Effector memory CD8-positive, alpha-beta T cell (primary cell): ENCODE data around the gene FECH.
"Not testable (repeated sequence)": the region's sequence is repeated elsewhere in the genome, so short reads cannot be mapped to it uniquely, and the experiment has no call there.

ENCODE experiments used
- ATAC-seq: fragments of 150-1000 bp; cut with Tn5 transposase; replicated peaks from 2 replicates; pipeline ENCODE4 v1.10.0; 2021; ENCODE audit warnings: mild to moderate bottlenecking, moderate library complexity
- DNase-seq, 3 experiments: peaks; one replicate each; pipeline ENCODE4 v3.0.0; 2021
- H3K27ac Mint-ChIP-seq, 2 donors: one replicate each; pipeline ENCODE4 v1.8.0; 2022; ENCODE audit warnings: mild to moderate bottlenecking in 2 of 2, mixed read lengths in 2 of 2, moderate library complexity in 2 of 2
- H3K27me3 Mint-ChIP-seq, 2 donors: one replicate each; pipeline ENCODE4 v1.8.0; 2022; ENCODE audit warnings: mixed read lengths in 2 of 2
- H3K36me3 Mint-ChIP-seq: one replicate; pipeline ENCODE4 v1.8.0; 2022; ENCODE audit warnings: mild to moderate bottlenecking, moderate library complexity, mixed read lengths; ENCODE audit not compliant: insufficient read depth
- H3K4me1 Mint-ChIP-seq, 2 donors: one replicate each; pipeline ENCODE4 v1.8.0; 2022; ENCODE audit warnings: low read depth in 2 of 2, mixed read lengths in 2 of 2
- H3K4me3 Mint-ChIP-seq, 2 donors: one replicate each; pipeline ENCODE4 v1.8.0; 2022; ENCODE audit warnings: mild to moderate bottlenecking in 2 of 2, mixed read lengths in 2 of 2, moderate library complexity in 2 of 2
- H3K9me3 Mint-ChIP-seq, 2 donors: one replicate each; pipeline ENCODE4 v1.8.0; 2022; ENCODE audit warnings: mixed read lengths in 2 of 2

The FECH gene

DNA sequence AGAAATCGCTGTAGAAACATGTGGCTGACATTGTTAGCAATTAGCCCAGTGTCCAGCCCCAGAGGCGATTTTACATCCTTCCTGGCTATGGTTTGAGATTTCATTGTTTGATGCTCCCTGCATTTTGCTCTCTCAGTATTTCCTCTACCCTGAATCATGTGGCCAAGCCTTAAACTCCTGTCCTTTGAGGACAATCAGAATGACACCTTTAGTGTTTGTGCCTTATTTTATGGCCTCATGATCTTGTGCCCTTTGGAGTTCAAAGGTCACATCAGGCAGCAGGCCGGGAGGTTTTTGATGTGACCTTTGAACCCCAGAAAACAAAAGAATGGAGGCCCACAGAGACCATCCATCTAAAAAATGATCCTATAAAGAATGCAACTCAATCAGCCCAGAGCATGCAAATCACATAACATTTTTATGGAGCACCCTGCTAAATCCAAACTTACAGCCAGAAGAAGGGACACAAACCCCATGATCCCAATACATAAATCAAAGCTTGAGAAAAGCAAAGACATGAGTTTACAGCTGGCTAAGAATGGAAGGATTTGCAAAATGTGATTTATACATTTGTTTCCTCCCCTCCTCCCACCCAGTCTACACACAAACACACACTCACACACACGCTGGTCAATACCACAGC, 52.5 kb downstream of the FECH start:
- Mint-ChIP-seq H3K27me3 (peaks cover 8 to 27% of the 10 kb centered on the region in 2 donors), H3K4me3 (no peak overlapping the region), H3K4me1 (no peaks in the 10 kb centered on the region), H3K27ac (no peak overlapping the region), H3K9me3 (no peaks in the 10 kb centered on the region), H3K36me3 (no peaks in the 10 kb centered on the region)
- ATAC-seq (no peak), DNase-seq (no peak)

DNA sequence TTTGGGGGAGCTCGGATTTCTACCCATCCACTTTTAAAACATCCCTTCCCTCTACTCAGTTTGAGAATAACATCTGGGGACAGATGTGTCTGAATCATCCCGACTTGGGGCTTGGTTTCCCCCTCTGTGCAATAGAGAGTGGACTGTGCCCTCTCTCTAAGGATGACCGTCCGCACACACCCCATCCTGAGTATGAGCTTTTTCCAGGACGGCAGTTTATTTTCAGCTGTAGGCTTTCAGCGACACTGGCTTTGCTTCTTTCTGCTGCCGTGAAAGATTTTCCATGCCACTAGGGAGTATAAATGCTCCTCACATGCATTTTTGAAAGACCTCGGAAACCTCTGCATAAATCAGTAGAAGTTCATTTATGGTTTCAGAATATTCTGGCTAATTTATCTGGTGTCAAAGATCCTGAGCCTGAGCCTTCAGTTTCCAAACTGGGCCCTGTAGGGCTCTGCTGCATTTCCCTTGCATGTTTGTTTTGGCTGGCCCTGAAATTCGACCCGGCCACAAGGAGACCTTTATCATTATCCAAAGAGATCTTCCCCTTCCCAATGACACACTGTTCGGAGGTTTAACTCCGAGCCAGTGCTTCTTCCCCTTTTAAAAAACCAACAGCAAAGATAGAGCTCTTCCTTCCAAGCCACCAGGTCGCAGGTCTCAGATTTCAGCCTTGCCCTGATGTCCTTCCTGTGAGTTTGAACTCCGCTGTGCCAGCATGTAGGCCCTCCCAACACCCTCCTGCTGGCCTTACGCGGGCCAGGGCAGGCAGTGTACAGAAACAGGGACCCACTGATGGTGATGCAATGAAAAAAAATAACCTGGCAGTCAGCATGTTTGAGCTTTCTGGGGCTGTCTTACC, 53.3 kb downstream of the FECH start:
- Mint-ChIP-seq H3K36me3 (no peaks in the 10 kb centered on the region), H3K4me1 (no peaks in the 10 kb centered on the region), H3K4me3 (no peak overlapping the region), H3K27me3 (peaks cover 13 to 34% of the 10 kb centered on the region in 2 donors), H3K9me3 (no peaks in the 10 kb centered on the region), H3K27ac (no peak overlapping the region)
- no peak for ATAC-seq
- no peak for DNase-seq

DNA sequence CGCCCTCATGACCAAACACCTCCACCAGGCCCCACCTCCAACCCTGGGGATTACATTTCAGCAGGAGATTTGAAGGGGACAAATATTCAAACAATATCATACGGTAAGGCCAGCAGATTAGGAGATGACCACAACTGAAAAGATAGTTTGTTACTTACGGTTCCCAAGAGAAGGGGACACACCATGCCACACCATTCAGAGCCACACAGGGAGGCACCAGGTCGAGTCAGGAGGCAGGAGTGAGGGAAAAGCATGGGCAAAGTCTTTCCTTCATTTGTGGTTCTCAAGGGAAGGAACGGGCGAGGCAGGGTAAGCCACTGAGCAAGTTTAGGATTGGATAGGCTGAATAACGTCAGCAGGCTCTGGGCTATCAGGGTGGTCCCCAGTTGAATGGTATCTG, 57.4 kb downstream of the FECH start:
- no peak for DNase-seq
- H3K27me3 Mint-ChIP-seq: peaks cover 8 to 43% of the 10 kb centered on the region in 2 donors
- H3K27ac Mint-ChIP-seq: no peak overlapping the region
- no peak overlapping the region for H3K4me3 Mint-ChIP-seq
- no peak for ATAC-seq
- H3K9me3 Mint-ChIP-seq: no peaks in the 10 kb centered on the region
- peaks cover 3% of the 10 kb centered on the region for H3K36me3 Mint-ChIP-seq
- H3K4me1 Mint-ChIP-seq: no peaks in the 10 kb centered on the region

DNA sequence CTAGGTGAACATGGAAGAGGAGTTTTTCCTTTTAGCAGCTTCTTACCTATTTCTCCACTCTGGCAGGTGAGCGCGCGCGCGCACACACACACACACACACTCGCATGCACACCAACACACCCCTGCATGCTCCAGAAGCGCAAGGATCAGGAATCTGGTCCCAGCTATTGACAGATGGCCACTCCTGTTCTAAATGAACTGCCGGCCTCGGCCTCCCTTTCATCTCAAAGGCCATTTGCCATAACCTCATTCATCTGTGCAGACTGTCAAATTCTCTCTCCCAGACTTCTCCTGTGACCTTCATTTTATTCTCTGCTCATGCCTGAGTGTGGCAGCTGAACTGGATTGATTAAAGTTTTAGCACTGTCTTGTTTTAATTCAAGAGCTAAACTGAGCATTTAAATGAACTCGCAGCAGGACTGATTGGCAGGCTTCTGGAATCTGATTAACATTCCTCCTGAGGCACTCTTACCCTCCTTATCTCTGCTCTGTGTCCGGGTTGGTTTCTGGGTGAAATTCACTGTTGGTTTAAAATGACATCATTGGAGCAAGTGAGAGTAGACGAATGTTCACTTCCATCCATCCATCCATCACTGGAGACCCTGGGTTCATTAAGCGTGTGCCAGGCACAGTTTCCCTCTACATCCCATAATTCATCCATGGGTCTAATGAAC, 58.8 kb downstream of the FECH start:
- H3K27me3 Mint-ChIP-seq: peaks cover 8 to 49% of the 10 kb centered on the region in 2 donors
- H3K4me3 Mint-ChIP-seq: no peak overlapping the region
- no peaks in the 10 kb centered on the region for H3K4me1 Mint-ChIP-seq
- no peak for ATAC-seq
- H3K27ac Mint-ChIP-seq: no peak overlapping the region
- no peak for DNase-seq
- no peaks in the 10 kb centered on the region for H3K9me3 Mint-ChIP-seq
- H3K36me3 Mint-ChIP-seq: peaks cover 3% of the 10 kb centered on the region

DNA sequence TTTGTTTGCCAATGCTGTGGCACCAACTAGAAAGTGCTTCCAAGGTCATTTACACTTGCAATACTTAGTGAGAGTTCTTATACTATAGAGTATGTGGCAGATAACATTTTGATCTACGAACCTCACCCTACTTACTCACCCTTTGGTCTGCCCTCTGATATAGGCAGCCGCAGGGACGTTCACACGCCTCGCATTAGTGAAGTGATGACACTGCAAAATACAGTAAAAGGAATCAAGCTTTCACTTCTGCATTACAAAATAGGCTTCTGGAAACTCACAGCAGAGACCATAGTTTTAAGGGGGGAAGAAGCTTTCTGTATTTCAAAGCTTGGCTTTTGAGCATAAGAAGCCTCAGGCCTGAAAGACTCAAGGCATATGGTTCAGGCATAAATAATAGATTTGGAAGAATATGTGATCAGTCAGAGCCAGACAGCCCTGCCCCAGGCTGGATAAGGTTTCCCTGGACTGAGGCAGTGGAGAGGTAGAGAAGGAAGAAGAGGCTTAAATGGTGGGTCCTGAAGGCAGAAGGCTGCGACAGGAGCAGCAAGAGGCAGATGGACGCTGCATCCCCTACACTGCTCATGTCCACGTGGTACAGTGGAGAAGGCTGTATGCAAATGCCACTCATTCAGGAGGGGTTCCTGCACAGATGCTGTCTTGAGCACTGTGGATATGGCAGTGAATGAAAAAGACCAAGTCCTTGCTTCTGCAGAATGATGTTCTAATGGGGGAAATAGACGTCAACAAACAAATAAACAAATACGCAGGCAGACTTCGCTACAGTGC, 63.1 kb downstream of the FECH start:
- no peak overlapping the region for H3K27ac Mint-ChIP-seq
- H3K27me3 Mint-ChIP-seq: peaks cover 10 to 42% of the 10 kb centered on the region in 2 donors
- no peak overlapping the region for H3K4me3 Mint-ChIP-seq
- H3K9me3 Mint-ChIP-seq: no peaks in the 10 kb centered on the region
- peaks cover 3% of the 10 kb centered on the region for H3K36me3 Mint-ChIP-seq
- no peak for ATAC-seq
- no peak for DNase-seq
- H3K4me1 Mint-ChIP-seq: no peaks in the 10 kb centered on the region

DNA sequence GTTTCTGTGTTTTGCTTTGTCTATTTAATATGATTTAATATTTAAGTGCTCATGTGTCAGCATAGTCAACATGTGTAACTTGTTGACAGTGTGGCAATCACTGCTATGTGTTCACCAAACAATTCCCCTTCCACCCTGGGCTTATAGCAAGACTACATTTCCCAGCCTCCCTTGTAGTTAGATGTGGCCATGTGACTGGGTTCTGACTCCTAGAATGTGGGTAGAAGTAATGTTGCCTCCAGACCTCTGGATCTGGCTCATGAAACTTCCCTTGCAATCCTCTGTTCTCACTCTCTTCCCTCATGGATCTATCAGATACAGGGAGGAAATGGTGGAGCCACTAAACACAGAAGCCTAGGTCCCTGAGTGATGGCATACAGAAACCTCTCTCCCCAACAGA, 64.2 kb downstream of the FECH start:
- not testable (repeated sequence) for ATAC-seq, H3K36me3 Mint-ChIP-seq

DNA sequence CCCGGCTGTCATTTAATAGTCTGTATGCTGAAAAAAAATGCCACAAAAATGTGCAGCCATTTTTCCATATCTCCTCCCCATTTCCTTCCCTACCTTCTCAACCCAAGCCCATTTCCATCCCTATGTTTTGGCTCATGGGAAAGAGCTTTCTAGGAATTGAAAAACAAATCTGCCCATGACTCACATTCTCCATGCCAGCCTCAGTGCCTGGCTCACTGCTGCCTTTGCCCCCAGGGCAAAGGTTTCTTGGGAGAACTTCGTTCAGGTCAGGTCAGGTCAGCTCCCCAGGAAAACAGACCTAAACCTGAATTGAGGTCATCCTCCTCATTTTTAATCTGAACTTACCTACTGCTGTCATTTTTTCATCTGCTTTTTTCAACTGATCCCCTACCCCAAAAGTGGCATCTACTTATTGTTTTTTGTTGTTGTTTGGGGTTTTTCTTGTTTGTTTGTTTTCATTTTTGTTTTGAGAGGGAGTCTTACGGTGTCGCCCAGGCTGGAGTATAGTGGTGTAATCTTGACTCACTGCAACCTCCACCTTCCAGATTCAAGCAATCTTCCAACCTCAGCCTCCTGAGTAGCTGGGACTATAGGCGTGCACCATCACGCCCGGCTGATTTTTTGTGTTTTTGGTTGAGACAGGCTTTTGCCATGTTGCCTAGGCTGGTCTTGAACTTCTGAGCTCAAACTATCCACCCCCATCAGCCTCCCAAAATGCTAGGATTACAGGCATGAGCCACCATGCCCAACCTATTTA, 66.7 kb downstream of the FECH start:
- Mint-ChIP-seq H3K27ac (no peak overlapping the region), H3K27me3 (peaks cover 21 to 53% of the 10 kb centered on the region in 2 donors), H3K4me3 (no peak overlapping the region), H3K4me1 (no peaks in the 10 kb centered on the region), H3K9me3 (no peaks in the 10 kb centered on the region), H3K36me3 (no peaks in the 10 kb centered on the region)
- ATAC-seq (no peak), DNase-seq (no peak)

More for the DNA sequence above, 64.2 kb downstream of the FECH start:
- H3K27me3 Mint-ChIP-seq: peaks cover 14 to 43% of the 10 kb centered on the region in 2 donors
- H3K4me3 Mint-ChIP-seq, H3K4me1 Mint-ChIP-seq, DNase-seq, H3K9me3 Mint-ChIP-seq, H3K27ac Mint-ChIP-seq: not testable (repeated sequence)

DNA sequence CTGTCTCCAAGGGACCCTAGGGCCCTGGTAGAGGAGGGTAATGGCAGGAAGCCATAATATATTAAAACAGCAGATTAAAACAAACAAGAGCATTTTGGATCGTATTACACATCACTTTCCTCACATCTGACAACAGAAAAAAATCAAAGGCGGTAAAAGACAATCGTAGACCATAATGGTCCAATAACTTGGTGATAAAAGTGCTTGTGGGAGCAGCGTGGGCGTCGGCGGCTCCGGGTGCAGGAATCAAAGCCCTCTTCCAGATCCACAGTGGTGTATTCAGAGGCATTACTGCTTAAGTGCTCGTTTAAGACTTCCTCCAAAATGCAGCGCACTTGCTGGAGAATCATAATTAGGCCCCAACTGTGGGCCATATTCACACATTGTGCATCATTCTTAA, 68.0 kb downstream of the FECH start:
- peaks cover 21 to 60% of the 10 kb centered on the region in 2 donors for H3K27me3 Mint-ChIP-seq
- ATAC-seq: no peak
- H3K4me3 Mint-ChIP-seq: no peak overlapping the region
- H3K9me3 Mint-ChIP-seq: peaks cover 0 to 6% of the 10 kb centered on the region in 2 donors
- H3K4me1 Mint-ChIP-seq: no peaks in the 10 kb centered on the region
- no peaks in the 10 kb centered on the region for H3K36me3 Mint-ChIP-seq
- no peak overlapping the region for H3K27ac Mint-ChIP-seq
- no peak for DNase-seq

DNA sequence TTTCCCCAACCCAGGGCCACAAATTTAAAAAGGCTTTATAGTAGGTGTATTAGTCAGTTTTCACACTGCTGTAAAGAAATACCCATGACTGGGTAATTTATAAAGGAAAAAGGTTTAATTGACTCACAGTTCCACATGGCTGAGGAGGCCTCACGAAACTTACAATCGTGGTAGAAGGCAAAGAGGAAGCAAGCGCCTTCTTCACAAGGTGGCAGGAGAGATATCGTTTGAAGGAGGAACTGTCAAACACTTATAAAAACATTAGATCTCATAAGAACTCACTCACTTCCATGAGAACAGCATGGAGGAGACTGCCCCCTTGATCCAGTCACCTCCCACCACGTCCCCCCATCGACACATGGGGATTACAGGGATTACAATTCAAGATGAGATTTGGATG, 70.4 kb downstream of the FECH start:
- no peak overlapping the region for H3K27ac Mint-ChIP-seq
- H3K9me3 Mint-ChIP-seq: peaks cover 0 to 6% of the 10 kb centered on the region in 2 donors
- H3K4me1 Mint-ChIP-seq: no peaks in the 10 kb centered on the region
- no peak for DNase-seq
- no peak for ATAC-seq
- H3K36me3 Mint-ChIP-seq: no peaks in the 10 kb centered on the region
- H3K4me3 Mint-ChIP-seq: no peak overlapping the region
- peaks cover 21 to 57% of the 10 kb centered on the region in 2 donors for H3K27me3 Mint-ChIP-seq

DNA sequence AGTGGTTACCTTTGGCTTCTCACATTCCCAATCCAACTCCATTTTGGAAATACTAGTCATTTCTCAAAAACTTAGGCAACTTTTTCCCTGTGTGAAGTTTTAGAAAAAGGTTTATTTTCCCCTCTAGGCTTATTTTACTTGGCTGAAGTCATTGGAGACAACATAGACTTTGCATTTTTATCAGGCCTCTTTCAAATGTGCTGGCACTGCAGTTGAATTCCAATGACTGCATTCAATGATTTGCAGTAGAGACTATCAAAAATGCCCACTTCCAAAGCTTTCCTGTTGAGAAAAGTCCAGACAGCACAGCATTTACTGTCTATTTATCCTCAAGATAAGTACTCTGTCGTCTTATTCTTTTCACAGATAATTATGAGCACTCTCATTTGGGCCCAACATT, 81.3 kb downstream of the FECH start:
- no peak for DNase-seq
- Mint-ChIP-seq H3K9me3 (no peaks in the 10 kb centered on the region), H3K27me3 (peaks cover 42 to 44% of the 10 kb centered on the region in 2 donors), H3K27ac (no peak overlapping the region), H3K4me1 (no peaks in the 10 kb centered on the region), H3K36me3 (no peaks in the 10 kb centered on the region), H3K4me3 (no peak overlapping the region)
- ATAC-seq: no peak

DNA sequence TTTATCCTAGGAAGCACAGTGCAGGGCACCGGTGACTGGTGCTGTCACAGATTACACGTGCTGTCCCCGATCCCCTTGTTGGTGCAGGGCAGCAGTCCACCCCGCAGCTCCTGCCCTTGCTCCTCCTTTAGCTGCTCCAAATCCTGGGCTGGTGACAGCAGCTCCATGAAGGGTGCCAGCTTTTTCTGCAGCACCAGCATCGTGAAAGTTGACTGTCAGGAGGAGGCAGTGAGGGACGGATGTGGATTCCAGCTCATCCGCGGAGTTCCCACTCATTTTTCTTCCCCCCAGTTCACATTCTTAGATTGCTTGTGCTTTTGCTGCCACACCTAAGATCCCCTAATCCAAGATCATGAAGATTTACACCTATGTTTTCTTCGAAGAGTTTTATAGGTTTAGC, 83.9 kb downstream of the FECH start:
- DNase-seq: no peak
- Mint-ChIP-seq H3K4me3 (no peak overlapping the region), H3K27me3 (peaks cover 26 to 35% of the 10 kb centered on the region in 2 donors), H3K4me1 (no peaks in the 10 kb centered on the region), H3K36me3 (no peaks in the 10 kb centered on the region), H3K27ac (no peak overlapping the region), H3K9me3 (no peaks in the 10 kb centered on the region)
- no peak for ATAC-seq

DNA sequence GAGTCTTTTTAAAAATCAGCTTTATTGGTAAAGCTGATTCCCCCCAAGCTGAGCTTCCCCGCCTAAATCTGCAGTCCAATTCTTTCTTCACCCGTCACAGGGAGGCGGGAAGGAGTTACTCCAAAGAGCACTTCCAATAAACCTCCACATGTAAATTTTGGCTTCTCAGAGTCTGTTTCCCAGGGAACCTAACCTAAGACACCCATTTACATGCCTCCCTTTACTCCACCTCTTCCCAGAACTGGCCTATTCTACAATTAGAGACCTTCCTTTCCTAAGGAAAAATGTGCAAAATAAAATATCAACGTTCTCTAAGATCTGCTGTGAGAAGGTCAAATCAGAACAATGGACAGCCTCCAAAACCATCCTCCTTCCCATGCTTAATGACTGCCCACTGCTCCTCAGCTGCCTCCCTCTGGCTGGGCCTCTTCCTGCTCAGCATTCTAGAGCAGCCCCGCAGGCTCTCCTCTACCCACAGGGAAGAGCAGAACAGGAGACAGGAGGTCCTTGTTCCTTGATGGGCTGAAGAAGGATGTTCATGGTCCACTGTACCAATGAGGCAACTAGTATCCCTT, 87.7 kb downstream of the FECH start:
- peaks cover 15 to 19% of the 10 kb centered on the region in 2 donors for H3K27me3 Mint-ChIP-seq
- no peaks in the 10 kb centered on the region for H3K9me3 Mint-ChIP-seq
- no peak overlapping the region for H3K27ac Mint-ChIP-seq
- H3K4me1 Mint-ChIP-seq: no peaks in the 10 kb centered on the region
- ATAC-seq: no peak
- H3K36me3 Mint-ChIP-seq: no peaks in the 10 kb centered on the region
- no peak overlapping the region for H3K4me3 Mint-ChIP-seq
- no peak for DNase-seq
